Measurements from ENCODE around the gene VAT1L. TPM values are rescaled to one million over a fixed set of nuclear protein-coding genes. Genes with fewer than 3 reads are reported as not detected.

VAT1L gene
- total RNA-seq, 1 donor from 2014 or later = not detected

- no peak for TF ChIP-seq CTCF (IDR thresholded peaks at IDR 0.05; ENCODE audit: insufficient read depth, low read length, severe bottlenecking)
- no peaks in the 10 kb centered on the region for H3K27me3 ChIP-seq (ENCODE audit: control insufficient read depth, insufficient read depth, low read length)
- H3K4me3 ChIP-seq (ENCODE audit: low read depth, low read length) = no peak overlapping the region
- FAIRE-seq (no peak), DNase-seq (ENCODE audit: low read depth) (no peak)
- no peaks in the 10 kb centered on the region for H3K36me3 ChIP-seq (ENCODE audit: control insufficient read depth, insufficient read depth, low read length)
These were observed 108.2 kb downstream of the VAT1L start for GRCh38 chr16:77896415-77897128.

GRCh38 chr16:77897129-77897437 is 108.7 kb downstream of the VAT1L start:
- Histone ChIP-seq H3K27me3 (ENCODE audit: control insufficient read depth, insufficient read depth, low read length) (no peaks in the 10 kb centered on the region), H3K36me3 (ENCODE audit: control insufficient read depth, insufficient read depth, low read length) (no peaks in the 10 kb centered on the region), H3K4me3 (ENCODE audit: low read depth, low read length) (no peak overlapping the region)
- no peak for FAIRE-seq
- DNase-seq (ENCODE audit: low read depth) = no peak
- no peak for TF ChIP-seq CTCF (IDR thresholded peaks at IDR 0.05; ENCODE audit: insufficient read depth, low read length, severe bottlenecking)

GRCh38 chr16:77897831-77898605 is 109.7 kb downstream of the VAT1L start:
- no peak for FAIRE-seq
- no peaks in the 10 kb centered on the region for H3K36me3 ChIP-seq (ENCODE audit: control insufficient read depth, insufficient read depth, low read length)
- H3K27me3 ChIP-seq (ENCODE audit: control insufficient read depth, insufficient read depth, low read length) = no peaks in the 10 kb centered on the region
- no peak for TF ChIP-seq CTCF (IDR thresholded peaks at IDR 0.05; ENCODE audit: insufficient read depth, low read length, severe bottlenecking)
- no peak overlapping the region for H3K4me3 ChIP-seq (ENCODE audit: low read depth, low read length)
- DNase-seq (ENCODE audit: low read depth) = no peak

GRCh38 chr16:77898671-77899211 is 110.4 kb downstream of the VAT1L start:
- no peak for DNase-seq (ENCODE audit: low read depth)
- FAIRE-seq = no peak
- no peak for TF ChIP-seq CTCF (IDR thresholded peaks at IDR 0.05; ENCODE audit: insufficient read depth, low read length, severe bottlenecking)

GRCh38 chr16:77899416-77899815 is 111.1 kb downstream of the VAT1L start:
- FAIRE-seq = peak; percentile 91
- no peak for DNase-seq (ENCODE audit: low read depth)
- no peak overlapping the region for H3K4me3 ChIP-seq (ENCODE audit: low read depth, low read length)
- no peak for TF ChIP-seq CTCF (IDR thresholded peaks at IDR 0.05; ENCODE audit: insufficient read depth, low read length, severe bottlenecking)
- no peaks in the 10 kb centered on the region for H3K36me3 ChIP-seq (ENCODE audit: control insufficient read depth, insufficient read depth, low read length)
- no peaks in the 10 kb centered on the region for H3K27me3 ChIP-seq (ENCODE audit: control insufficient read depth, insufficient read depth, low read length)

More at GRCh38 chr16:77898671-77899211, 110.4 kb downstream of the VAT1L start:
- no peak overlapping the region for H3K4me3 ChIP-seq (ENCODE audit: low read depth, low read length)
- no peaks in the 10 kb centered on the region for H3K27me3 ChIP-seq (ENCODE audit: control insufficient read depth, insufficient read depth, low read length)
- no peaks in the 10 kb centered on the region for H3K36me3 ChIP-seq (ENCODE audit: control insufficient read depth, insufficient read depth, low read length)
